A549 (cell line): ENCODE measurements around the gene ACOXL. TPM values are rescaled to one million over a fixed set of nuclear protein-coding genes. Genes with fewer than 3 reads are reported as not detected.

ENCODE experiments used
- ATAC-seq, 2 experiments: fragments of 200-7000 bp in 1 of 2; fragments of >200 bp in 1 of 2; cut with Nextera tagmentation in 1 of 2; cut with Tn5 transposase in 1 of 2; 3 replicates each; pipeline versions ENCODE4 v1.8.0 to v1.9.1; 2018 to 2020; ENCODE audit warnings: mild to moderate bottlenecking in 1 of 2, moderate library complexity in 1 of 2
- CTCF ChIA-PET: fragments of 300-600 bp; sonication (Branson Sonifier 250); formaldehyde crosslinking; extraction: SDS; loops from one replicate; lab custom pipeline; 2021; ENCODE audit warnings: antibody characterized with exemption, inconsistent platforms; lab: Yijun Ruan, JAX
- POLR2A ChIA-PET: fragments of 350-600 bp; formaldehyde crosslinking; extraction: SDS; loops from one replicate; lab custom pipeline; 2021; ENCODE audit warnings: antibody characterized with exemption, inconsistent platforms; lab: Yijun Ruan, JAX
- DNase-seq, 2 experiments: peaks; one replicate each; pipeline versions ENCODE4 v3.0.0 to v3.0.0-alpha.2; 2011 to 2016; ENCODE audit warnings: low read depth in 1 of 2, low spot score in 1 of 2
- FAIRE-seq: peaks from 2 replicates; lab custom pipeline; 2011; peaks lifted over from hg19 to GRCh38; lab: Jason Lieb, UNC
- H3K27ac ChIP-seq, 2 experiments: fragments of >200 bp; sonication (Bioruptor Twin); formaldehyde crosslinking; 3 replicates each; pipeline ENCODE4 v1.5.1; 2016 to 2017
- H3K4me1 ChIP-seq: fragments of >200 bp; sonication (Bioruptor Twin); formaldehyde crosslinking; 3 replicates; pipeline ENCODE4 v1.6.1; 2016
- H3K4me2 ChIP-seq: fragments of >200 bp; sonication (Bioruptor Twin); formaldehyde crosslinking; 3 replicates; pipeline ENCODE4 v1.6.1; 2016
- H3K4me3 ChIP-seq: fragments of >200 bp; sonication (Bioruptor Twin); formaldehyde crosslinking; 3 replicates; pipeline ENCODE4 v1.5.1; 2016
- H3K9me3 ChIP-seq: fragments of >200 bp; sonication (Bioruptor Twin); formaldehyde crosslinking; 3 replicates; pipeline ENCODE4 v1.6.1; 2016
- BCL3 ChIP-seq: fragments of >200 bp; sonication (Bioruptor Twin); formaldehyde crosslinking; IDR thresholded peaks from 3 replicates; pipeline ENCODE4 v1.6.1; 2016
- CBX8 ChIP-seq: fragments of 200-600 bp; sonication (generic); IDR thresholded peaks from 2 replicates; pipeline ENCODE4 v1.6.1; 2016
- CEBPB ChIP-seq, 2 experiments: fragments of >200 bp in 1 of 2; sonication (Bioruptor Twin) in 1 of 2; formaldehyde crosslinking in 1 of 2; IDR thresholded peaks; 2 replicates each; pipeline ENCODE4 v1.6.1; 2012 to 2016
- ESRRA ChIP-seq: fragments of 150-350 bp; IDR thresholded peaks from 2 replicates; pipeline ENCODE4 v1.6.1; 2014; ENCODE audit warnings: mild to moderate bottlenecking, low read length, borderline replicate concordance
- FOSL2 ChIP-seq, 2 experiments: fragments of 450-650 bp in 1 of 2; fragments of >200 bp in 1 of 2; sonication (Bioruptor Twin) in 1 of 2; formaldehyde crosslinking; IDR thresholded peaks; 2 replicates each; pipeline versions ENCODE4 v1.5.0 to v1.6.1; 2016 to 2020; ENCODE audit warnings: mild to moderate bottlenecking in 1 of 2, moderate library complexity in 1 of 2
- JUNB ChIP-seq: fragments of >200 bp; sonication (Bioruptor Twin); formaldehyde crosslinking; IDR thresholded peaks from 2 replicates; pipeline ENCODE4 v1.6.1; 2016
- KDM5A ChIP-seq: fragments of 200-600 bp; sonication (generic); IDR thresholded peaks from 2 replicates; pipeline ENCODE4 v1.6.1; 2016; ENCODE audit warnings: antibody characterized with exemption, mild to moderate bottlenecking
- MAZ ChIP-seq: fragments of 150-350 bp; IDR thresholded peaks from 2 replicates; pipeline ENCODE4 v1.6.1; 2014; ENCODE audit warnings: antibody characterized with exemption, low read depth, low read length, borderline replicate concordance
- MYC ChIP-seq: IDR thresholded peaks from 2 replicates; pipeline ENCODE4 v1.6.1; 2012; ENCODE audit warnings: mild to moderate bottlenecking, inconsistent platforms, low read length, improper control_type of control experiment, borderline replicate concordance
- PHF8 ChIP-seq: fragments of 200-600 bp; sonication (generic); IDR thresholded peaks from 2 replicates; pipeline ENCODE4 v1.6.1; 2016; ENCODE audit warnings: low read depth, mild to moderate bottlenecking, antibody characterized with exemption, moderate library complexity, borderline replicate concordance
- POLR2AphosphoS2 ChIP-seq: conservative IDR thresholded peaks from 2 replicates; pipeline ENCODE4 v1.6.1; 2012; ENCODE audit warnings: low read length, improper control_type of control experiment, inconsistent platforms
- TP53 ChIP-seq: fragments of 250-450 bp; sonication (Bioruptor Pico); IDR thresholded peaks from 2 replicates; pipeline ENCODE4 v1.5.0; 2021; ENCODE audit warnings: mild to moderate bottlenecking, moderate library complexity
- ZC3H11A ChIP-seq: fragments of 450-650 bp; IDR thresholded peaks from 2 replicates; pipeline ENCODE4 v1.6.1; 2014; ENCODE audit warnings: antibody characterized with exemption, mild to moderate bottlenecking
- ZSCAN20 ChIP-seq: fragments of 250-450 bp; sonication (Bioruptor Pico); IDR thresholded peaks from 2 replicates; pipeline ENCODE4 v1.8.0; 2022; ENCODE audit warnings: mild to moderate bottlenecking, moderate library complexity
- WGBS: methylation state at CpG from one replicate; pipeline ENCODE4 v1.1.6; 2017; ENCODE audit errors: missing lambda C conversion rate; 5-methylcytosine and 5-hydroxymethylcytosine counted together
- polyA plus RNA-seq, 4 experiments: library from polyadenylated mRNA; depleted of rRNA in 3 of 4; stranded (reverse); fragments of >200 nt; fragmentation: RNase III in 1 of 4; extraction: RNeasy Plus Mini Kit Qiagen cat#74134 plus additional on column Dnase treatment in 1 of 4; gene quantifications; 2 replicates in 3 of 4; 3 replicates in 1 of 4; pipeline ENCODE4 v1.2.3, GENCODE V29; 2011 to 2017
- TF ChIP-seq, protein P1 (sequence below): fragments of 450-650 bp; IDR thresholded peaks from 2 replicates; pipeline ENCODE4 v1.6.1; 2014; ENCODE audit warnings: antibody characterized with exemption
- TF ChIP-seq, protein P2 (sequence below): fragments of 150-350 bp; IDR thresholded peaks from 2 replicates; pipeline ENCODE4 v1.6.1; 2014; ENCODE audit warnings: low read depth, mild to moderate bottlenecking, low read length
- TF ChIP-seq, protein P3 (sequence below): IDR thresholded peaks from 2 replicates; pipeline ENCODE4 v1.6.1; 2012; ENCODE audit warnings: low read depth, borderline replicate concordance
- TF ChIP-seq, protein P4 (sequence below): fragments of 250-450 bp; sonication (Bioruptor Pico); IDR thresholded peaks from 2 replicates; pipeline ENCODE4 v1.5.0; 2020; ENCODE audit warnings: low read depth, mild to moderate bottlenecking, moderate library complexity
- TF ChIP-seq, protein P5 (sequence below): fragments of >200 bp; sonication (Bioruptor Twin); formaldehyde crosslinking; IDR thresholded peaks from 3 replicates; pipeline ENCODE4 v1.5.1; 2016

Gene ACOXL
- polyA plus RNA-seq, 2 of the 4 experiments (the other 2 are of a cell fraction): not detected

GRCh38 chr2:110746586-110747521 is 14.5 kb downstream of the ACOXL start:
- TF ChIP-seq, protein P1, sequence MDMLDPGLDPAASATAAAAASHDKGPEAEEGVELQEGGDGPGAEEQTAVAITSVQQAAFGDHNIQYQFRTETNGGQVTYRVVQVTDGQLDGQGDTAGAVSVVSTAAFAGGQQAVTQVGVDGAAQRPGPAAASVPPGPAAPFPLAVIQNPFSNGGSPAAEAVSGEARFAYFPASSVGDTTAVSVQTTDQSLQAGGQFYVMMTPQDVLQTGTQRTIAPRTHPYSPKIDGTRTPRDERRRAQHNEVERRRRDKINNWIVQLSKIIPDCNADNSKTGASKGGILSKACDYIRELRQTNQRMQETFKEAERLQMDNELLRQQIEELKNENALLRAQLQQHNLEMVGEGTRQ: no peak
- TF ChIP-seq TP53 (CRISPR knock-in tag) (no peak), MAZ (no peak), MYC (no peak), BCL3 (no peak), POLR2AphosphoS2 (no peak), CBX8 (no peak), ZC3H11A (no peak), ZSCAN20 (CRISPR knock-in tag) (no peak), KDM5A (no peak), CEBPB (IDR thresholded peaks at IDR 0.05) (no peak), JUNB (no peak), PHF8 (no peak), FOSL2 (IDR thresholded peaks at IDR 0.05) (no peak), FOSL2 (CRISPR knock-in tag; IDR thresholded peaks at IDR 0.05) (no peak), ESRRA (no peak)
- TF ChIP-seq, protein P2, sequence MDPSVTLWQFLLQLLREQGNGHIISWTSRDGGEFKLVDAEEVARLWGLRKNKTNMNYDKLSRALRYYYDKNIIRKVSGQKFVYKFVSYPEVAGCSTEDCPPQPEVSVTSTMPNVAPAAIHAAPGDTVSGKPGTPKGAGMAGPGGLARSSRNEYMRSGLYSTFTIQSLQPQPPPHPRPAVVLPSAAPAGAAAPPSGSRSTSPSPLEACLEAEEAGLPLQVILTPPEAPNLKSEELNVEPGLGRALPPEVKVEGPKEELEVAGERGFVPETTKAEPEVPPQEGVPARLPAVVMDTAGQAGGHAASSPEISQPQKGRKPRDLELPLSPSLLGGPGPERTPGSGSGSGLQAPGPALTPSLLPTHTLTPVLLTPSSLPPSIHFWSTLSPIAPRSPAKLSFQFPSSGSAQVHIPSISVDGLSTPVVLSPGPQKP: no peak
- TF ChIP-seq, protein P3, sequence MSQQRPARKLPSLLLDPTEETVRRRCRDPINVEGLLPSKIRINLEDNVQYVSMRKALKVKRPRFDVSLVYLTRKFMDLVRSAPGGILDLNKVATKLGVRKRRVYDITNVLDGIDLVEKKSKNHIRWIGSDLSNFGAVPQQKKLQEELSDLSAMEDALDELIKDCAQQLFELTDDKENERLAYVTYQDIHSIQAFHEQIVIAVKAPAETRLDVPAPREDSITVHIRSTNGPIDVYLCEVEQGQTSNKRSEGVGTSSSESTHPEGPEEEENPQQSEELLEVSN: no peak
- TF ChIP-seq, protein P4, sequence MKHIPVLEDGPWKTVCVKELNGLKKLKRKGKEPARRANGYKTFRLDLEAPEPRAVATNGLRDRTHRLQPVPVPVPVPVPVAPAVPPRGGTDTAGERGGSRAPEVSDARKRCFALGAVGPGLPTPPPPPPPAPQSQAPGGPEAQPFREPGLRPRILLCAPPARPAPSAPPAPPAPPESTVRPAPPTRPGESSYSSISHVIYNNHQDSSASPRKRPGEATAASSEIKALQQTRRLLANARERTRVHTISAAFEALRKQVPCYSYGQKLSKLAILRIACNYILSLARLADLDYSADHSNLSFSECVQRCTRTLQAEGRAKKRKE (CRISPR knock-in tag): no peak
- TF ChIP-seq, protein P5, sequence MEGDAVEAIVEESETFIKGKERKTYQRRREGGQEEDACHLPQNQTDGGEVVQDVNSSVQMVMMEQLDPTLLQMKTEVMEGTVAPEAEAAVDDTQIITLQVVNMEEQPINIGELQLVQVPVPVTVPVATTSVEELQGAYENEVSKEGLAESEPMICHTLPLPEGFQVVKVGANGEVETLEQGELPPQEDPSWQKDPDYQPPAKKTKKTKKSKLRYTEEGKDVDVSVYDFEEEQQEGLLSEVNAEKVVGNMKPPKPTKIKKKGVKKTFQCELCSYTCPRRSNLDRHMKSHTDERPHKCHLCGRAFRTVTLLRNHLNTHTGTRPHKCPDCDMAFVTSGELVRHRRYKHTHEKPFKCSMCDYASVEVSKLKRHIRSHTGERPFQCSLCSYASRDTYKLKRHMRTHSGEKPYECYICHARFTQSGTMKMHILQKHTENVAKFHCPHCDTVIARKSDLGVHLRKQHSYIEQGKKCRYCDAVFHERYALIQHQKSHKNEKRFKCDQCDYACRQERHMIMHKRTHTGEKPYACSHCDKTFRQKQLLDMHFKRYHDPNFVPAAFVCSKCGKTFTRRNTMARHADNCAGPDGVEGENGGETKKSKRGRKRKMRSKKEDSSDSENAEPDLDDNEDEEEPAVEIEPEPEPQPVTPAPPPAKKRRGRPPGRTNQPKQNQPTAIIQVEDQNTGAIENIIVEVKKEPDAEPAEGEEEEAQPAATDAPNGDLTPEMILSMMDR: no peak
- no peak for DNase-seq
- CTCF ChIA-PET: interaction anchor here (2.6 kb wide), 1 partner anchor 8 kb away, joined by 10 read pairs; no protein-coding TSS in a partner anchor
- ATAC-seq: no peak
- no peak overlapping the region for H3K4me3 ChIP-seq
- no peak overlapping the region for H3K4me2 ChIP-seq
- no peaks in the 10 kb centered on the region for H3K4me1 ChIP-seq
- no peak for FAIRE-seq
- 49% methylated on average over 14 of the region's 14 CpGs for whole genome bisulfite sequencing
- no peaks in the 10 kb centered on the region for H3K9me3 ChIP-seq
- POLR2A ChIA-PET: no interaction called here
- H3K27ac ChIP-seq: no peak overlapping the region
